GM12878 (cell line): Measurements from ENCODE around the gene TXNRD1. TPM values are rescaled to one million over a fixed set of nuclear protein-coding genes. Genes with fewer than 3 reads are reported as not detected.

ENCODE experiments used
- BCL3 ChIP-seq: IDR thresholded peaks from 2 replicates; pipeline ENCODE4 v1.6.1; 2011; ENCODE audit warnings: borderline replicate concordance, low read depth, mild to moderate bottlenecking, moderate library complexity, low read length; ENCODE audit not compliant: insufficient read depth, poor library complexity, severe bottlenecking
- CBFB ChIP-seq: IDR thresholded peaks from 2 replicates; pipeline ENCODE4 v1.6.1; 2016; ENCODE audit warnings: antibody characterized with exemption, low read depth
- CBX3 ChIP-seq: fragments of 200-600 bp; sonication (generic); IDR thresholded peaks from 2 replicates; pipeline ENCODE4 v1.6.1; 2016; ENCODE audit warnings: low read depth, borderline replicate concordance
- CBX5 ChIP-seq: sonication (generic); IDR thresholded peaks from 2 replicates; pipeline ENCODE4 v1.6.1; 2016; ENCODE audit warnings: low read depth, moderate library complexity, mild to moderate bottlenecking, inconsistent platforms
- CEBPB ChIP-seq, 2 experiments: fragments of 150-350 bp in 1 of 2; IDR thresholded peaks; 2 replicates each; pipeline ENCODE4 v1.6.1; 2012 to 2014; ENCODE audit warnings: low read depth in 2 of 2, low read length in 2 of 2, borderline replicate concordance in 1 of 2, inconsistent platforms in 1 of 2
- CREM ChIP-seq: IDR thresholded peaks from 2 replicates; pipeline ENCODE4 v1.6.1; 2014; ENCODE audit warnings: antibody characterized with exemption, low read depth
- CTCF ChIP-seq, 3 experiments: IDR thresholded peaks in 2 of 3; conservative IDR thresholded peaks in 1 of 3; 2 replicates each; pipeline ENCODE4 v1.5.1; 2011; ENCODE audit warnings: low read depth in 3 of 3, low read length in 3 of 3, mild to moderate bottlenecking in 3 of 3, control low read depth in 2 of 3, moderate library complexity in 2 of 3, inconsistent platforms in 1 of 3, mixed read lengths in 1 of 3; ENCODE audit not compliant: control insufficient read depth in 2 of 3, insufficient read depth in 1 of 3; ENCODE audit errors: extremely low read depth in 1 of 3
- ESRRA ChIP-seq: IDR thresholded peaks from 2 replicates; pipeline ENCODE4 v1.6.1; 2012; ENCODE audit warnings: mild to moderate bottlenecking, low read length, improper control_type of control experiment
- HDAC6 ChIP-seq: fragments of 200-600 bp; sonication (generic); IDR thresholded peaks from one replicate; pipeline ENCODE4 v1.8.0; 2017; ENCODE audit warnings: antibody characterized with exemption; ENCODE audit not compliant: unreplicated experiment
- MTA2 ChIP-seq: fragments of 450-650 bp; IDR thresholded peaks from 2 replicates; pipeline ENCODE4 v1.6.1; 2016; ENCODE audit warnings: low read depth, mild to moderate bottlenecking, moderate library complexity
- NFIC ChIP-seq: IDR thresholded peaks from 2 replicates; pipeline ENCODE4 v1.6.1; 2012; ENCODE audit warnings: low read depth, mild to moderate bottlenecking, inconsistent platforms, low read length, moderate library complexity
- NR2C2 ChIP-seq: IDR thresholded peaks from 2 replicates; pipeline ENCODE4 v1.6.1; 2011; ENCODE audit warnings: borderline replicate concordance, low read depth; ENCODE audit not compliant: control insufficient read depth, insufficient read length
- NR2F1 ChIP-seq: fragments of 450-650 bp; conservative IDR thresholded peaks from 2 replicates; pipeline ENCODE4 v1.6.1; 2017; ENCODE audit warnings: mild to moderate bottlenecking
- RAD21 ChIP-seq: IDR thresholded peaks from 2 replicates; pipeline ENCODE4 v1.6.1; 2011; ENCODE audit warnings: mild to moderate bottlenecking, low read depth, low read length, moderate library complexity; ENCODE audit not compliant: insufficient read depth
- RB1 ChIP-seq: fragments of 450-650 bp; formaldehyde crosslinking; IDR thresholded peaks from 2 replicates; pipeline ENCODE4 v1.6.1; 2017; ENCODE audit warnings: mild to moderate bottlenecking, borderline replicate concordance
- RFX5 ChIP-seq: IDR thresholded peaks from 2 replicates; pipeline ENCODE4 v1.6.1; 2011; ENCODE audit warnings: low read depth, low read length, improper control_type of control experiment
- SMAD5 ChIP-seq: IDR thresholded peaks from 2 replicates; pipeline ENCODE4 v1.6.1; 2016; ENCODE audit warnings: antibody characterized with exemption, low read depth
- STAT1 ChIP-seq: fragments of 450-650 bp; conservative IDR thresholded peaks from 2 replicates; pipeline ENCODE4 v1.6.1; 2014; ENCODE audit warnings: antibody characterized with exemption, mild to moderate bottlenecking
- SUPT20H ChIP-seq: IDR thresholded peaks from 2 replicates; pipeline ENCODE4 v1.6.1; 2011; ENCODE audit warnings: low read depth, mild to moderate bottlenecking, low read length, moderate library complexity, borderline replicate concordance; ENCODE audit not compliant: control insufficient read depth
- USF1 ChIP-seq: IDR thresholded peaks from 2 replicates; pipeline ENCODE4 v1.6.1; 2011; ENCODE audit warnings: borderline replicate concordance, low read depth, mild to moderate bottlenecking, moderate library complexity, mixed read lengths, low read length; ENCODE audit not compliant: insufficient read depth; ENCODE audit errors: extremely low read length
- ZBTB11 ChIP-seq: fragments of 450-650 bp; formaldehyde crosslinking; IDR thresholded peaks from 2 replicates; pipeline ENCODE4 v1.5.0; 2022; ENCODE audit warnings: mild to moderate bottlenecking, missing genetic modification characterization
- ZNF24 ChIP-seq: fragments of 450-650 bp; IDR thresholded peaks from 2 replicates; pipeline ENCODE4 v1.6.1; 2017; ENCODE audit warnings: antibody characterized with exemption, mild to moderate bottlenecking
- polyA plus RNA-seq, 11 experiments: library from polyadenylated mRNA; depleted of rRNA in 4 of 11; unstranded in 6 of 11; stranded (reverse) in 5 of 11; fragments of >200 nt; fragmentation: Nextera tagmentation in 4 of 11; fragmentation: Illumina TruSeq in 1 of 11; extraction: Ambion mirVana in 4 of 11; extraction: Trizol in 1 of 11; gene quantifications; 1 replicate in 1 of 11; 2 replicates in 10 of 11; pipeline versions ENCODE4 v1.2.1 to v1.2.3, GENCODE V29; 2011 to 2016; ENCODE audit warnings: inconsistent platforms in 2 of 11, missing spikeins in 2 of 11, low read depth in 1 of 11
- total RNA-seq, 4 experiments: library from RNA; depleted of rRNA in 3 of 4; stranded (reverse); fragments of >200 nt in 3 of 4; fragmentation: Illumina TruSeq in 1 of 4; extraction: Trizol in 1 of 4; gene quantifications; 2 replicates each; pipeline versions ENCODE4 v1.2.1 to v1.2.3, GENCODE V29; 2013 to 2021

Gene TXNRD1
- total and polyA plus RNA-seq, 10 of the 15 experiments (the other 5 are each of a cell fraction or from before 2014, with no cell fraction given): 52.6 to 84.6 (median 67.8) TPM

- TF ChIP-seq BCL3: no peak
- no peak for TF ChIP-seq USF1
- TF ChIP-seq STAT1: no peak
- TF ChIP-seq SMAD5: no peak
- no peak for TF ChIP-seq CBX3
- no peak for TF ChIP-seq ZNF24
- no peak for TF ChIP-seq CTCF (IDR thresholded peaks at IDR 0.05 in 2 of 3, conservative IDR thresholded peaks at IDR 0.05 in 1 of 3; ENCODE audit: control insufficient read depth in 2 of 3, extremely low read depth in 1 of 3, insufficient read depth in 1 of 3, low read depth in 3 of 3, low read length in 3 of 3)
- TF ChIP-seq RFX5: no peak
- TF ChIP-seq ESRRA: no peak
- 0 out of 2 replicates have a peak, but pooled peaks have one; percentile 24 for TF ChIP-seq NR2F1
- TF ChIP-seq CBX5: 0 out of 2 replicates have a peak, but pooled peaks have one; percentile 31
- TF ChIP-seq RAD21: no peak
- TF ChIP-seq NFIC: no peak
- TF ChIP-seq CEBPB (IDR thresholded peaks at IDR 0.05; ENCODE audit: borderline replicate concordance in 1 of 2, low read depth in 2 of 2, low read length in 2 of 2): no peak
- no peak for TF ChIP-seq NR2C2
- peak; percentile 55; the same call in 1 of the 2 replicates for TF ChIP-seq RB1
- no peak for TF ChIP-seq ZBTB11 (CRISPR knock-in tag)
- no peak for TF ChIP-seq HDAC6
- no peak for TF ChIP-seq SUPT20H
- TF ChIP-seq CBFB: no peak
- TF ChIP-seq CREM: peak; percentile 90
- no peak for TF ChIP-seq MTA2
These were observed 88.1 kb downstream of the TXNRD1 start, which contains the start of gene EID3 (continued) for GRCh38 chr12:104303538-104304151.
